Neural cell (in vitro differentiated cells): Measurements from ENCODE around the gene ATP6V0E2. TPM values are rescaled to one million over a fixed set of nuclear protein-coding genes. Genes with fewer than 3 reads are reported as not detected.
A peak's percentile ranks its signal among the peaks of the same experiment; 100 is the strongest.

Source experiments
- H2AFZ ChIP-seq: fragments of 200-600, 300-800 bp; sonication (generic), shearing (Covaris generic); 2 replicates; pipeline ENCODE4 v1.6.0; 2014; ENCODE audit warnings: low read depth, mild to moderate bottlenecking, antibody characterized with exemption, low read length, moderate library complexity
- H3F3A ChIP-seq: fragments of 200-600 bp; shearing (Covaris generic); 2 replicates; pipeline ENCODE4 v1.6.1; 2016; ENCODE audit warnings: mild to moderate bottlenecking, moderate library complexity, mixed read lengths, antibody characterized with exemption, low read length; ENCODE audit not compliant: insufficient read depth, poor library complexity, severe bottlenecking
- H3K27ac ChIP-seq: fragments of 200-600, 300-800 bp; sonication (generic), shearing (Covaris generic); 2 replicates; pipeline ENCODE4 v1.5.1; 2014; ENCODE audit warnings: mild to moderate bottlenecking, low read length, moderate library complexity
- H3K27me3 ChIP-seq: fragments of 300-800, 200-600 bp; sonication (generic), shearing (Covaris generic); 2 replicates; pipeline ENCODE4 v1.6.0; 2014; ENCODE audit warnings: mild to moderate bottlenecking, low read depth, low read length, moderate library complexity; ENCODE audit not compliant: insufficient read depth
- H3K36me3 ChIP-seq: fragments of 300-800, 200-600 bp; sonication (generic), shearing (Covaris generic); 2 replicates; pipeline ENCODE4 v1.5.1; 2014; ENCODE audit warnings: mild to moderate bottlenecking, antibody characterized with exemption, low read length, moderate library complexity; ENCODE audit not compliant: insufficient read depth
- H3K4me2 ChIP-seq: fragments of 300-800, 200-600 bp; sonication (generic), shearing (Covaris generic); 2 replicates; pipeline ENCODE4 v1.6.0; 2014; ENCODE audit warnings: mild to moderate bottlenecking, low read length
- H3K4me3 ChIP-seq: fragments of 300-800, 200-600 bp; sonication (generic), shearing (Covaris generic); 2 replicates; pipeline ENCODE4 v1.5.1; 2014; ENCODE audit warnings: mild to moderate bottlenecking, low read length, moderate library complexity
- H3K79me2 ChIP-seq: fragments of 200-600 bp; shearing (Covaris generic); replicated peaks from 2 replicates; pipeline ENCODE4 v1.6.0; 2014; ENCODE audit warnings: mild to moderate bottlenecking, low read length, moderate library complexity; ENCODE audit not compliant: insufficient read depth
- H3K9ac ChIP-seq: fragments of 300-800, 200-600 bp; sonication (generic), shearing (Covaris generic); 2 replicates; pipeline ENCODE4 v1.6.1; 2016; ENCODE audit warnings: mild to moderate bottlenecking, low read length, mixed read lengths
- H3K9me2 ChIP-seq: fragments of 200-600 bp; shearing (Covaris generic); 2 replicates; pipeline ENCODE4 v1.6.1; 2016; ENCODE audit warnings: mild to moderate bottlenecking, low read length, mixed read lengths; ENCODE audit not compliant: insufficient read depth
- H3K9me3 ChIP-seq: fragments of 200-600, 300-800 bp; sonication (generic), shearing (Covaris generic); 2 replicates; pipeline ENCODE4 v1.6.1; 2016; ENCODE audit warnings: mild to moderate bottlenecking, mixed run types, low read length, moderate library complexity, mixed read lengths
- H4K20me1 ChIP-seq: fragments of 200-600 bp; shearing (Covaris generic); 2 replicates; pipeline ENCODE4 v1.6.1; 2016; ENCODE audit warnings: mild to moderate bottlenecking, mixed run types; ENCODE audit not compliant: insufficient read depth
- EP300 ChIP-seq: fragments of 450-650 bp; conservative IDR thresholded peaks from 2 replicates; pipeline ENCODE4 v1.6.1; 2014; ENCODE audit warnings: antibody characterized with exemption, mild to moderate bottlenecking, moderate library complexity; ENCODE audit not compliant: poor library complexity, severe bottlenecking
- EZH2 ChIP-seq: fragments of 200-600, 300-800 bp; shearing (Covaris generic), sonication (generic); IDR thresholded peaks from 2 replicates; pipeline ENCODE4 v1.6.1; 2014; ENCODE audit warnings: antibody characterized with exemption, low read length, borderline replicate concordance, mild to moderate bottlenecking; ENCODE audit not compliant: insufficient read depth, poor library complexity, severe bottlenecking
- MXI1 ChIP-seq: fragments of 450-650 bp; conservative IDR thresholded peaks from 2 replicates; pipeline ENCODE4 v1.6.1; 2014; ENCODE audit warnings: antibody characterized with exemption, mild to moderate bottlenecking; ENCODE audit not compliant: poor library complexity, severe bottlenecking
- POLR2AphosphoS5 ChIP-seq: IDR thresholded peaks from 2 replicates; pipeline ENCODE4 v1.6.1; 2012
- RAD21 ChIP-seq: fragments of 450-650 bp; conservative IDR thresholded peaks from 2 replicates; pipeline ENCODE4 v1.6.1; 2014; ENCODE audit warnings: antibody characterized with exemption, mild to moderate bottlenecking, moderate library complexity
- SMC3 ChIP-seq: fragments of 450-650 bp; conservative IDR thresholded peaks from 2 replicates; pipeline ENCODE4 v1.6.1; 2014; ENCODE audit warnings: antibody characterized with exemption, mild to moderate bottlenecking, moderate library complexity; ENCODE audit not compliant: poor library complexity
- TAF1 ChIP-seq: IDR thresholded peaks from 2 replicates; pipeline ENCODE4 v1.6.1; 2012; ENCODE audit warnings: low read depth
- polyA plus RNA-seq: library from polyadenylated mRNA; depleted of rRNA; stranded (reverse); fragments of >200 nt; gene quantifications from 2 replicates; pipeline ENCODE4 v1.2.3, GENCODE V29; 2014
- TF ChIP-seq, protein P1 (sequence below): IDR thresholded peaks from 2 replicates; pipeline ENCODE4 v1.6.1; 2012; ENCODE audit warnings: borderline replicate concordance
- TF ChIP-seq, protein P2 (sequence below): fragments of 450-650 bp; IDR thresholded peaks from 2 replicates; pipeline ENCODE4 v1.5.1; 2014; ENCODE audit warnings: antibody characterized with exemption, mild to moderate bottlenecking, moderate library complexity; ENCODE audit not compliant: poor library complexity, severe bottlenecking

The ATP6V0E2 gene
- polyA plus RNA-seq, 1 donor from 2014 or later: 550 TPM

DNA sequence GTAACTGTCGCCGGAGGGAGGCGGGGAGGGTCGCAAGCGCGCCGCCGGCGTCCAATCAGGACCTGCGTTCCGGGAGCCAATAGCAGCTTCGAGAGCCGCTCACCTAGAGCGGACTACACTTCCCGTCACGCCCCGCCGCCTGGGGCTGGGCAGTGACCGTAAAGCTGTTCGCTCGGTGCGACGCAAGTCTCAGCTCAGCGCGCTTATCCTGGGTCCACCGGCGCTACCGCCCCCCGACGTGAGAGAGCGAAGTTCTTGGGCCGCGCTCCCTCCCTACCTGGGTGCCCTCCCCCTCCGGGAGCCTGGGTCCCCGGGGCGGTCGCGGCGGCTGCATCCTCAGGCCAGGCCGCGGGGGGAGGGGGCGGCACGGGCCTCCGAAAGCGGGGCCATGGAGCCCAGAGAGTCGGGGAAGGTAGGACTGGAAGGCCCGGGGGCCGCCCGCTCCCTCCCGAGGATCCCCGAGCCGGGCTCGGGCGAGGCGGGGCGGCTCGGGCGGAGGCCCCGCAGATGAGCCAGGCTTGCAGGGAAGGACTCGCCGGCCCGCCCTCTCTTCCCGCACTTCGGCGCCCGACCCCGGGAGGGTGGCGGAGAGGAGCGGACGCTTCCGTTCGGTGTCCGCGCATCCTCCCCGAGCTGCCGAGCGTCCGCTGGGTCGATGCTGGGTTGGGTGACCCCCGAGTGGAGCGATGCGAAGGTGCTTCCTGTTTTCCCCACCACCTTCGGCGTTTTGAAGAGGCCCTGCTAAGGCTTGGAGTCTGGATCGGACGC lies 35.4 kb upstream of the ATP6V0E2 start, which contains the start of gene ZNF862:
TSS of gene ZNF862 (plus strand) at position 152 of the 768 bp plus-strand sequence. CDS start at position 389, 237 bp downstream.
- peak within 1 kb of the TSS; percentile 97 for H3K4me3 ChIP-seq
- H3K79me2 ChIP-seq: no peaks in the 10 kb centered on the region
- no peaks in the 10 kb centered on the region for H3K36me3 ChIP-seq
- TF ChIP-seq MXI1 (peak; percentile 71), POLR2AphosphoS5 (peak; percentile 91), EZH2 (no peak), TAF1 (peak; percentile 50), RAD21 (peak; percentile 45), SMC3 (peak; percentile 62), EP300 (peak; percentile 49)
- TF ChIP-seq, protein P1, sequence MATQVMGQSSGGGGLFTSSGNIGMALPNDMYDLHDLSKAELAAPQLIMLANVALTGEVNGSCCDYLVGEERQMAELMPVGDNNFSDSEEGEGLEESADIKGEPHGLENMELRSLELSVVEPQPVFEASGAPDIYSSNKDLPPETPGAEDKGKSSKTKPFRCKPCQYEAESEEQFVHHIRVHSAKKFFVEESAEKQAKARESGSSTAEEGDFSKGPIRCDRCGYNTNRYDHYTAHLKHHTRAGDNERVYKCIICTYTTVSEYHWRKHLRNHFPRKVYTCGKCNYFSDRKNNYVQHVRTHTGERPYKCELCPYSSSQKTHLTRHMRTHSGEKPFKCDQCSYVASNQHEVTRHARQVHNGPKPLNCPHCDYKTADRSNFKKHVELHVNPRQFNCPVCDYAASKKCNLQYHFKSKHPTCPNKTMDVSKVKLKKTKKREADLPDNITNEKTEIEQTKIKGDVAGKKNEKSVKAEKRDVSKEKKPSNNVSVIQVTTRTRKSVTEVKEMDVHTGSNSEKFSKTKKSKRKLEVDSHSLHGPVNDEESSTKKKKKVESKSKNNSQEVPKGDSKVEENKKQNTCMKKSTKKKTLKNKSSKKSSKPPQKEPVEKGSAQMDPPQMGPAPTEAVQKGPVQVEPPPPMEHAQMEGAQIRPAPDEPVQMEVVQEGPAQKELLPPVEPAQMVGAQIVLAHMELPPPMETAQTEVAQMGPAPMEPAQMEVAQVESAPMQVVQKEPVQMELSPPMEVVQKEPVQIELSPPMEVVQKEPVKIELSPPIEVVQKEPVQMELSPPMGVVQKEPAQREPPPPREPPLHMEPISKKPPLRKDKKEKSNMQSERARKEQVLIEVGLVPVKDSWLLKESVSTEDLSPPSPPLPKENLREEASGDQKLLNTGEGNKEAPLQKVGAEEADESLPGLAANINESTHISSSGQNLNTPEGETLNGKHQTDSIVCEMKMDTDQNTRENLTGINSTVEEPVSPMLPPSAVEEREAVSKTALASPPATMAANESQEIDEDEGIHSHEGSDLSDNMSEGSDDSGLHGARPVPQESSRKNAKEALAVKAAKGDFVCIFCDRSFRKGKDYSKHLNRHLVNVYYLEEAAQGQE: peak; percentile 72
- TF ChIP-seq, protein P2, sequence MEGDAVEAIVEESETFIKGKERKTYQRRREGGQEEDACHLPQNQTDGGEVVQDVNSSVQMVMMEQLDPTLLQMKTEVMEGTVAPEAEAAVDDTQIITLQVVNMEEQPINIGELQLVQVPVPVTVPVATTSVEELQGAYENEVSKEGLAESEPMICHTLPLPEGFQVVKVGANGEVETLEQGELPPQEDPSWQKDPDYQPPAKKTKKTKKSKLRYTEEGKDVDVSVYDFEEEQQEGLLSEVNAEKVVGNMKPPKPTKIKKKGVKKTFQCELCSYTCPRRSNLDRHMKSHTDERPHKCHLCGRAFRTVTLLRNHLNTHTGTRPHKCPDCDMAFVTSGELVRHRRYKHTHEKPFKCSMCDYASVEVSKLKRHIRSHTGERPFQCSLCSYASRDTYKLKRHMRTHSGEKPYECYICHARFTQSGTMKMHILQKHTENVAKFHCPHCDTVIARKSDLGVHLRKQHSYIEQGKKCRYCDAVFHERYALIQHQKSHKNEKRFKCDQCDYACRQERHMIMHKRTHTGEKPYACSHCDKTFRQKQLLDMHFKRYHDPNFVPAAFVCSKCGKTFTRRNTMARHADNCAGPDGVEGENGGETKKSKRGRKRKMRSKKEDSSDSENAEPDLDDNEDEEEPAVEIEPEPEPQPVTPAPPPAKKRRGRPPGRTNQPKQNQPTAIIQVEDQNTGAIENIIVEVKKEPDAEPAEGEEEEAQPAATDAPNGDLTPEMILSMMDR: peak; percentile 32
- peak within 1 kb of the TSS; percentile 81 for H3K9ac ChIP-seq
- H2AFZ ChIP-seq: peak within 1 kb of the TSS; percentile 62
- no peaks in the 10 kb centered on the region for H3K9me2 ChIP-seq
- no peaks in the 10 kb centered on the region for H3K9me3 ChIP-seq
- peak within 1 kb of the TSS; percentile 83 for H3K4me2 ChIP-seq
- H4K20me1 ChIP-seq: no peaks in the 10 kb centered on the region
- no peaks in the 10 kb centered on the region for H3K27me3 ChIP-seq
- no peaks in the 10 kb centered on the region for H3F3A ChIP-seq
- peak within 1 kb of the TSS; percentile 70 for H3K27ac ChIP-seq

DNA sequence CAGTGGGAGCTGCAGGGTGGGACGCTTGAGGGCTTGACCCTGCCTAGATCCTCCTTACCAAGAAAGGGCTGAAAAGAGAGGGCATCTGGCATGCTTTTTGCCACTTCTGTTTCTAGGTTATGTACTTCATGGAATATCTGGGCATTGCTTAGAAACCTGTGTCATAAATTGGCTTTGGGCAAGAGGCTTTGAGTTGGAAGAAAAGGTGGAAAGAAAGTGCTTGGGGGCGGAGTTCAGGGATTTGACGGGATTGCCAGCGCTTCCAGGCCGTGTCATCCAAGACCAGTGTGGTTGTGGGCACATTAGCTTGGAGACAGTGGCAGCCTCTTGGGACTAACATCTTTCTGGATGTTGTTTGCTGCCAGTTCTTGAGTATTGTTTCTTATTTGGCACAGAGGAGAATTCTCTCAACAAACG lies 34.8 kb upstream of the ATP6V0E2 start:
- no peaks in the 10 kb centered on the region for H3K79me2 ChIP-seq
- H3K9me2 ChIP-seq: no peaks in the 10 kb centered on the region
- no peaks in the 10 kb centered on the region for H3K27me3 ChIP-seq
- H3K4me3 ChIP-seq: peak overlapping the region; percentile 97
- no peak for TF ChIP-seq SMC3
- TF ChIP-seq POLR2AphosphoS5: no peak
- TF ChIP-seq MXI1: no peak
- TF ChIP-seq EP300: no peak
- TF ChIP-seq, protein P2: no peak
- TF ChIP-seq RAD21: no peak
- TF ChIP-seq EZH2: no peak
- TF ChIP-seq, protein P1: no peak
- TF ChIP-seq TAF1: no peak
- H2AFZ ChIP-seq: peak overlapping the region; percentile 51
- no peaks in the 10 kb centered on the region for H4K20me1 ChIP-seq
- no peaks in the 10 kb centered on the region for H3K9me3 ChIP-seq
- peak overlapping the region; percentile 70 for H3K27ac ChIP-seq
- H3F3A ChIP-seq: no peaks in the 10 kb centered on the region
- H3K4me2 ChIP-seq: peak overlapping the region; percentile 83
- peak overlapping the region; percentile 81 for H3K9ac ChIP-seq
- no peaks in the 10 kb centered on the region for H3K36me3 ChIP-seq
